WI38 (cell line): Measurements from ENCODE around the gene ALDH8A1.

Source experiments
- H3K4me3 ChIP-seq: 2 replicates; pipeline ENCODE4 v1.5.1; 2011; ENCODE audit warnings: low read depth, mild to moderate bottlenecking, control low read depth, low read length
- TF ChIP-seq, protein P1 (sequence below): IDR thresholded peaks from 2 replicates; pipeline ENCODE4 v1.5.1; 2012; ENCODE audit warnings: low read depth, mild to moderate bottlenecking, control low read depth, low read length

Gene ALDH8A1, protein sequence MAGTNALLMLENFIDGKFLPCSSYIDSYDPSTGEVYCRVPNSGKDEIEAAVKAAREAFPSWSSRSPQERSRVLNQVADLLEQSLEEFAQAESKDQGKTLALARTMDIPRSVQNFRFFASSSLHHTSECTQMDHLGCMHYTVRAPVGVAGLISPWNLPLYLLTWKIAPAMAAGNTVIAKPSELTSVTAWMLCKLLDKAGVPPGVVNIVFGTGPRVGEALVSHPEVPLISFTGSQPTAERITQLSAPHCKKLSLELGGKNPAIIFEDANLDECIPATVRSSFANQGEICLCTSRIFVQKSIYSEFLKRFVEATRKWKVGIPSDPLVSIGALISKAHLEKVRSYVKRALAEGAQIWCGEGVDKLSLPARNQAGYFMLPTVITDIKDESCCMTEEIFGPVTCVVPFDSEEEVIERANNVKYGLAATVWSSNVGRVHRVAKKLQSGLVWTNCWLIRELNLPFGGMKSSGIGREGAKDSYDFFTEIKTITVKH

DNA sequence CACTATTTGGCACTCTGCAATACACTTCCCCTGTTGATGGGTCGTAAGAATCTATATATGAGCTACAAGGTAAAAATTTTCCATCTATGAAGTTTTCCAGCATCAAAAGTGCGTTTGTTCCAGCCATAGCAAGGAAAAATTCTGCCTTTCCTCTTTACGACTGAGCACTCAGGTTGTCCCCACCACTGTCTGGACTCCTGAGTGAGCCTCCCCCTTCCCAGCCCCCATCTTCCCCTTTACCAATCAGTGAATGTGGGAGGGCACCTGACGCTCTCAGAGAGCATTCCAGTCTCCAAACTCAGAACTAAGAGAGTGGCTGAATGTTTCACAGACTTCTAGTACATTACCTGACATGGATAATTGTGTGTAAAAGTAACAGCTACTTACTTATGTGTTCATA is at the start of gene ALDH8A1:
TSS of gene ALDH8A1 (minus strand) at position 175 of the 400 bp plus-strand sequence. CDS start at position 127, 48 bp downstream.
- no peak within 1 kb of the TSS for H3K4me3 ChIP-seq
- TF ChIP-seq, protein P1, sequence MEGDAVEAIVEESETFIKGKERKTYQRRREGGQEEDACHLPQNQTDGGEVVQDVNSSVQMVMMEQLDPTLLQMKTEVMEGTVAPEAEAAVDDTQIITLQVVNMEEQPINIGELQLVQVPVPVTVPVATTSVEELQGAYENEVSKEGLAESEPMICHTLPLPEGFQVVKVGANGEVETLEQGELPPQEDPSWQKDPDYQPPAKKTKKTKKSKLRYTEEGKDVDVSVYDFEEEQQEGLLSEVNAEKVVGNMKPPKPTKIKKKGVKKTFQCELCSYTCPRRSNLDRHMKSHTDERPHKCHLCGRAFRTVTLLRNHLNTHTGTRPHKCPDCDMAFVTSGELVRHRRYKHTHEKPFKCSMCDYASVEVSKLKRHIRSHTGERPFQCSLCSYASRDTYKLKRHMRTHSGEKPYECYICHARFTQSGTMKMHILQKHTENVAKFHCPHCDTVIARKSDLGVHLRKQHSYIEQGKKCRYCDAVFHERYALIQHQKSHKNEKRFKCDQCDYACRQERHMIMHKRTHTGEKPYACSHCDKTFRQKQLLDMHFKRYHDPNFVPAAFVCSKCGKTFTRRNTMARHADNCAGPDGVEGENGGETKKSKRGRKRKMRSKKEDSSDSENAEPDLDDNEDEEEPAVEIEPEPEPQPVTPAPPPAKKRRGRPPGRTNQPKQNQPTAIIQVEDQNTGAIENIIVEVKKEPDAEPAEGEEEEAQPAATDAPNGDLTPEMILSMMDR = no peak

DNA sequence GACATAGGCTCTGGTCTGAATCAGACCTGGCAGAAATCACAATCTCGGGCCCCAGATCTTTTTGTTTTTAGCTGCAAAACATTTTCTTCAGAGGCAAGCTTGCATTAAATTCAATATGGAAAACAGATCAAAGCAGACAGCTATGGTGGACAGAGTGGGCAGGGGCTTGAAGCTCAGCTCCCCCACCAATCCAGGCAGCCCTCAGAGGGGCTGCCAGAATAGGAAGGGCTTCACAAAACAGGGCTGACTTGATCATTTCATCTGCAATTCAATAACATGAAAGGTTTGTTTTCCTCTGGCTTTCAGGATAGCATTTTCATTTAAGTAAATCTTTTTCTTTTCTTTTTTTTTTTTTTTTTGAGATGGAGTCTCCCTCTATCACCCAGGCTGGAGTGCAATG is 49.2 kb upstream of the ALDH8A1 start:
- TF ChIP-seq, protein P1 = no peak
- H3K4me3 ChIP-seq = no peak overlapping the region

DNA sequence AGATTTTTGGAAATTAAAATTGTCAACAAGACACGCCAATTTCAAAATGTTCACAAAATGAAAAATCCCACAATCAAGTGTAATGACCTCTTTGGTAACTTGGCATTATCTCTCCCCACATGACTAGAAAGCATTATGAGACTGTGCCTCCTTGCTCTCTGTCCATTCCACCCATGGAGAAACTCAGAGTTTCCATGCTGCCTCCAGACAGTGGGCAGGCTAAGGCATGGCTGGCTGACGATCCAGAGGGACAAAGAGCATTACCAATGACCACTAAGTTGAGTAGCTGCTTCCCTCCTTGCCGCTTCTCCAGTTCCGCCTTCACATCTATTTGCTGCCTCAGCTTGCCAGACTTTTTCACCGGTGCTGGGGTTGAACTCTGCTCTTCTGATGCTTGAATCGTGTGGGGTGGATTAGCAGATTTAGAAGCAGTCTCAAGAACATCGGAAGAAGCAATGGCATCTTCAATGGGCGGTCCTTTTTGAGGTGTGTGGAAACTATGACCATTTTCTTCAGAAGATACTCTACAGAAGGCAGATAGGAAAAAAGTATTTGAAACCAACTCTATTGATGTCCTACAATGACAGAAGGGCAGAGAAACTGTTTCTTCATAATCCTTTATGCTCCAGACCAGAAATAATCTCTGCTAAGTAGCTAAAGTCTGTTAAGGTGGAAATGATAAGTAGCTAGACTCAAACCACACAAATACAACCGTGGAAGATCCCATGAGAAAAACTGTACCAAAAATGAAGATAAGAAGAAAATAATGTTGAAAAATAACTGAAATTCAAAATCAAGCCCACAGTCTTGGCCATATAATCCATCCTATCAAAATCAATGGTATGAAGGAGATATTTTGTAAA is 47.5 kb upstream of the ALDH8A1 start:
- H3K4me3 ChIP-seq = no peak overlapping the region
- TF ChIP-seq, protein P1 = no peak

DNA sequence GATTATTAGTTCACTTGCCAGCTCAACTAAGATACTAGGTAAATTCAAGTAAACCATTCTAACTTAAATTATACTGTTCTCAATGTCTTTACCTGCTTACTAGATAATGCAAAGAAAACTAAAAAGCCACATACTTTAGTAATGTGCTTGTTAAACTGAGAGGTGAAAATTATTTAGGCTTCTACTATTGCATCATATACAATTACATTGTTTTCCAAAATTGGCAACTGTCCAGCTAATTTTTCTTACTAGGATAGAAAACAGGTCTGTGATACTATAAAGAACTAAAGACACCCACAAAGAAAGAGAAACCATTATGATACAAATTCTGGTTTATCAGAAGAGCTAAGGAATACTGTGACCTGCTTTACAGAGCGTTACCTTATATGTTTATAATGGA is 45.6 kb upstream of the ALDH8A1 start:
- no peak overlapping the region for H3K4me3 ChIP-seq
- TF ChIP-seq, protein P1 = no peak

DNA sequence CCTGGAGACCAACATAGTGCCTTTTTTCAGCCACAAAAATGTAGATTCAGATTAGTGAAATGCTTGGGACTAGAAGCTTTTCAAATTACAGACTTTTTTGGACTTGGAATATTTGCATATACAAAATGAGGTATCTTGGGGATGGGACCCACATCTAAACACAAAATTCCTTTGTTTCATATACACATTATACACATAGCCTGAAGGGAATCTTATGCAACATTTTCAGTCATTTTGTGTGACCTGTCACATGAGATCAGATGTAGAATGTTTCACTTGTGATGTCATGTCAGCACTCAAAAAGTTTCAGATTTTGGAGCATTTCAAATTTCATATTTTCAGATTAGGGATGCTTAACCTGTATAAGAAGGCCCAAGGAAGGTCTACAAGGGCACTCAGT is 44.5 kb upstream of the ALDH8A1 start:
- TF ChIP-seq, protein P1 = no peak
- no peak overlapping the region for H3K4me3 ChIP-seq

DNA sequence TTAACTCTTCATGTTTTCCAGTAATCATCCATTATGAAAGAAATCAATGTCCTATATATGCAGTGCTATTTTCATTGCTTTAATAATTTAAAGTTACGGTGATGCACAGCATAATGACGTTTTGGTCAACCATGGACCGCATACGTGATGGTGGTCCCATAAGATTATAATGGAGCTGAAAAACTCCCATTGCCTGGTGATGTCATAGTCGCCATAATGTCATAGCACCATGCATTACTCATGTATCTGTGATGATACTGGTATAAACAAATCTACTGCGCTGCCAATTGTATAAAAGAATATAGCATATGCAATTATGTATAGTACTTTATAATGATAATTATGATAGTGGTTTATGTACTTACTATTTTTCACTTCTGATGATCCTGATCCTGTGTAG is 42.3 kb upstream of the ALDH8A1 start:
- TF ChIP-seq, protein P1 = no peak

DNA sequence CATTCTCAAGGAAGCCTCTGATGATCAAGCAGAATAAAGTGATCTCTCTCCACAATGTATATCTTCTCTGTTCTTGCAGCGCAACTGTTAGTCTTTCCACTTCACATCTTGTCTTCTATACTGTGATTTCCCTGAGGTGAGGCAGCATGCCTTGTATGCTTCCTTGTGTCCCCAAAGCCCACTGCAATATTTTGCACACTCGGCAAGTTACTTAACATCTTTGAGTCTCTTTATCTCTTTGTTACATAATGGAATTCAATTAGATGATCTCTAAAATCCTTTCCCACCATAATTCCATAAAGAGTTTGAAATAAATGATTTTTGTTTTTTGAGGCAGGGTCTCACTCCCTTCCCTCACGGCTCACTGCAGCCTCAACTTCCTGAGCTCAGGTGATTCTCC is 40.4 kb upstream of the ALDH8A1 start:
- H3K4me3 ChIP-seq = no peak overlapping the region

More for the DNA sequence above, 42.3 kb upstream of the ALDH8A1 start:
- H3K4me3 ChIP-seq = no peak overlapping the region

More for the DNA sequence above, 40.4 kb upstream of the ALDH8A1 start:
- TF ChIP-seq, protein P1 = no peak
